Measurements from ENCODE around the gene AKNAD1.

Gene AKNAD1

DNA sequence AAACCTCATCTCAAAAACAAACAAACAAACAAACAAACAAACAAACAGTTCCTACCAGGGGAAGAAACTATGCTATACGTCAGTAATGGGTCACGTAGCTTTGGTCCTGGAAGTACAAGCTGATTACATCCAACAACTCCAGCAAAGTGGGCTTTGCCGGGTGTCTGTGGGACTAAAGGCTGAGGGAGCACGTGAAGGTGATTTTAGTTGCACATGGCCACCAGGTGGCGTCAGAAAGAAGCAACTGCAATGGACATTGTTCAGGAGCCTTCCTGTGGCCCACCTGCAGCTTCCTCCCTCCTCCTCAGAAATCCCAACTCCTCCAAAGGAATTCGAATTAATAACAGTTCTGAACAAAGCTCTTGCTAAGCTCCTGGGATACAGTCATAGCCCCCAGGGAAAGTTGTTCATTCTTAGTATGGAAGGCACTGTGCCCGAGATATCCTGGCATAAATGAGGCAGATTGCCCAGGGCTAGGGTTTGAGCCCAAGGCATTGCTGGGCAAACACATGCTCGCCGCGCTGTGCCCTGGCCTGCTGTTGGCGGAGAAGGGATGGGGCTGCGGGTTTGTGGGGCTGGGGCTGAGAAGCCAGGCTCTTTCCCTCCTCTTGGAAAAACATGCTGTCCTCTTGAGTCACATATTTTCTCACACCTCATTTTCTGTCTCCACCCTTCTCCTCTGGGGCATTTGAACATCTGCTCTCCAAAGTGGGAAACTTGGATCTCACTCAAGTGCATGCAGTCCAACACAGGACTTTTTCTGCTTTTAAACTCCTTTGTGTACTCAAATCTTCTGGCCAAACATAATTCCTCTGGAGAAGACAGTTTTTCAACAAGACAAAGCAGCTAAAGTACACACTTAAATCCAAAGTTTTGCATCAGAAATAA, 28.6 kb downstream of the AKNAD1 start:
- TF ChIP-seq GATA2 (IDR thresholded peaks at IDR 0.05; ENCODE audit: low read depth, low read length) (no peak), GATA3 (IDR thresholded peaks at IDR 0.05; ENCODE audit: low read depth, low read length) (no peak)

DNA sequence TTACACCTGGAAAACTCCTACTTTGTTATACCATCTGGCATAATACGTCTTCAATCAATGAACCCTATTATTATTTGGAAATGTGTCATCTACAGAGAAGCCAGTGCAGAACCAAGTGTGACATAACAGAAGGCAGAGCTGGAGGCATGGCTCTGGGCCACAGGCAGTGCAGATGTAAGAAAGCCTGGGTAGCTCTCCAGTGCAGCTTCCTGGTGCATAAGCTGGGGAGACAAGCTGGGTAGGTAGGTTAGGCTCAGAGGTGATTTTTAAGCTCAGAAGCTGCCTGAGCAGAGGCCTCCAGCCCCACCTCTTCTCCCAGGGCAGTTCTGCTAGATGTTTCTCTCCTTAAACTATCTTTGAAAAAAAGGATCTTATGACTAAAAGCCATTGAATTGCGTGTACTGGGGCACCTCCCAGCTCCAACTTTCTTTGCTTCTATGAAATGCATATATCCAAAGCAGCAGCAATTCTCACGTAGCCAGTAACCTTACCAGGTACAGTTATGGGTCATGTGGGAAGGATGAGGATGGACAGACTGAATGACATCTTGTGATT, 30.7 kb downstream of the AKNAD1 start:
- TF ChIP-seq GATA3 (IDR thresholded peaks at IDR 0.05; ENCODE audit: low read depth, low read length) = no peak
- no peak for TF ChIP-seq GATA2 (IDR thresholded peaks at IDR 0.05; ENCODE audit: low read depth, low read length)

DNA sequence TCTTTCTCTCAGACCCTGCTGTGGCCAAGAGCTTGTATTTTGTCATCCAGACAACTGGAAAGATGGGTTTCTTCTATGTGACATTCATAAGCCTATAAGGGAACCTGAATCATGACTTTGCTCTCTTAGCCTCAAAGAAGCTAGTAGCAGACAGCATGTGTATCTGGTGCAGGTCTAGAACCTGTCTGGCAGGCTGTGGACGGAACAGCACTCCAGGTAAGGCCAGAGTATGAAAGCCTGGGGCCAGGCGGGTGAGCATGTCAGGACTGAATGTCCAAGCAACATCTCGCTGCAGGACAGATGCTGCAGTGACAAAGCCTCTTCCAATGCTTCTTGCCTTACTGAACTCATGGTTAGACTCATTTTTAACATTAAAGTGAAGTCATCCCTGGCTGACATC, 32.8 kb downstream of the AKNAD1 start:
- no peak for TF ChIP-seq GATA2 (IDR thresholded peaks at IDR 0.05; ENCODE audit: low read depth, low read length)
- no peak for TF ChIP-seq GATA3 (IDR thresholded peaks at IDR 0.05; ENCODE audit: low read depth, low read length)

DNA sequence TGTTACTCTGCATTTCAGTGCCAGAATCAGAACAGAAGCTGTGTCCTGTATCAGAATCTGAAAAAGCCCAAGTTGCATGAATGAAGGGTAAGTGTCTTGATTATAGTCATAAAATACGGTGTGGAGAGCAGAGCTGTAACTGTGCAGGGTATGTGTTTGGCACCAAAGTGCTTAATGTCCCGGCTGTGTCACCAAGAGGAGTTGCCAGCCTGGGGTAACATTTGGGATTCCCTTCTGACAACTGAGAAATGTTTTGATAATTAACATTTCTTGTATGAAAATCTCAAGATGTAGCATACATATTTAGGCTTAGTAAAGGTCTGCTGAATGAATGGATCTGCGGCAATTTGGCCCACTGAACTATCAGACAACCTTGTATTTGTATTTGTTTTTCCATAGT, 33.3 kb downstream of the AKNAD1 start:
- TF ChIP-seq GATA3 (IDR thresholded peaks at IDR 0.05; ENCODE audit: low read depth, low read length) = no peak

DNA sequence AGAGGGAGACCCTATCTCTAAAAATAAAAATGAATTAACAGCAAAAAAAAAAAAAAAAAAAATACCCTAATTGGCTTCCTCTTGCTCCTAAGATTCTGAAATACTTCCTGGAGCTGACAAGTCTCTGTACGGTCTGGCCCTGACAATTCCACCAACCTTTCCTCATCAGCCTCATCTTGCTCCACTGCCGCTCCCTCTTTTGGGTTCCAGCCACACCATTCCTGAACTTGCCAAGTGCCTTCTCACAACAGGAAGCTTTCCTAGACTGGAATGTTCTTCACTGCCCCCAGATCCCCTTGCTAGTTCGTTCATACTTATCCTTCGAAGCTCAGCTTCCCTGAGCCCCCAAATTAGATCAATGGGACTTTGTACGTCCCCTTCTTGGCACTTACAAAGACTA, 37.0 kb downstream of the AKNAD1 start:
- TF ChIP-seq GATA2 (IDR thresholded peaks at IDR 0.05; ENCODE audit: low read depth, low read length) (no peak), GATA3 (IDR thresholded peaks at IDR 0.05; ENCODE audit: low read depth, low read length) (no peak)

DNA sequence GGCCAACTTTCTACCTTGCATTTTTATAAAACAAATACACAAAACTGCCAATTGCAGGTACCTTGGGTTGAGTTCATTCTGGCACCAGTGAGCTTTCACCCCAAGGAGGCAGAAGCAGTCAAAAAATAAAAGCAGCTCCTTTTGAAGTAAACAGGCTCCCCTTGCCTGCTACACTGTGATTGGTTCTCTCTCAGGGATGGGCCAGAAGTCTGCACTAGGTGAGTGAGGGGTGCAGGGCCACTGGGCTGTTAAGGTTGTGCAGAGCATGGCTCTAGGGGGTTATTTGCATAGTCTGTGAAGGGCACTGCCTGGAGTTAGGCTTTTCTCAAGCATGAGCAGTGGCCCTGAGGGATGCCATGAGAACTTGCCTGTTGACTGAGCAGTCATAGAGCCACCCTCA, 39.1 kb downstream of the AKNAD1 start:
- no peak for TF ChIP-seq GATA2 (IDR thresholded peaks at IDR 0.05; ENCODE audit: low read depth, low read length)
- TF ChIP-seq GATA3 (IDR thresholded peaks at IDR 0.05; ENCODE audit: low read depth, low read length) = no peak

DNA sequence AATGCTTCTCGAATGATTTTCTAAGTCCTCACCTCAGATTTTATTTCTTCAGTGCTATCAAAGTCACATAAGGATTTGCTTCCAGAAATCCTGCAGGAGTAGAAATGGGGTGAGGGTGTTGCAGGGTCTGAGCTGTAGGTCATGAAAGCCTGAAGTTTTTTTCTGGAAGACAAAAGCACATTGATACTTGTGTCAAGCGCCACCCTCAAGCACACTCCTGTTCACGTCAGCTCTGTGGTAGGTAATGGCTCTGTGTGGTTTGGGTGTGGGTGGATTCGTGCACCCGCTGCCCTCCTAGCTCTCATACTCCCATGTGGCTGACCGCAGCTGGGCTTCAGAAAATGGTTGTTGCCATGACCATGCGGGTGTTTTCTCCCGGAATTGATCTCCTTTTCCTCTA, 39.9 kb downstream of the AKNAD1 start:
- TF ChIP-seq GATA3 (IDR thresholded peaks at IDR 0.05; ENCODE audit: low read depth, low read length) = no peak
- no peak for TF ChIP-seq GATA2 (IDR thresholded peaks at IDR 0.05; ENCODE audit: low read depth, low read length)

DNA sequence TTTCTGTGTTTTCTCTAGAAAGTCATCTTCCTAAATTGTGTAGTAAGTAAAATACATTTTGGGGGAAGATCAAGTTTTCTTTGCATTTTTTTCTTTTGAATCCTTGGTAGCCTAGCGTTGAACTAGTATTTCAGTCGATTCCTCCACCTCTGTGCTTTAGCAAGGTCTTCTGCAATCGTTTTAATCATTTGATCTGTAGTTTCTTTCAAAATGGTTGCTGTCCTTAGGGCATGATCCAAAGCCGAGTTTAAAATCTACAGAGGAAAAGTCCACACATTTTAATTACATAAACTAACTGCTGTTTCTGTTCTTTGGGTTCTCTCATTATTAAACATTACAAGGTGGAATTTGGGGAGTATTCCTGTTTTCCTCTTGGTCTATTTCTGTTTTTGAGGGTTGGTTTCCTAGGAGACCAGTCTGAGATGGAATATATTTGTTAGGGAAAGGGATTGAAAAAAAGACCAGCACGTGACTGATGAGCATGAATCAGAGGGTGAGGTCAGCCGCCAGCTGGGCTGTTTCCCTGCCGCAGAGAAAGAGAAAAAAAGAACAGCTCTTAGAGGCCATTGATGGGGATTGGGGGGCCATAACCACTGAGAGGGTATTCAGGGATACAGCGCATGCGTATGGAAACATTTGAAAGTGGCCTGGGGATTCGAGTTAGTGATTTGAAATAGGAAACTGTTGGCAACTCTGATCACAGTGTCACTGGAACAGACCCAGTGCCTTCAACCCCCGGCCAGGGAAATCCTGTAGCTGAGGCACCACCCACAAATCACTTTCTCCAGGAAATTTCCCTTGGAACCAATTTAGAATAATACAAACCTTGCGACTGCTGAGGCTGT, 40.6 kb downstream of the AKNAD1 start:
- peak; percentile 22; the same call in 1 of the 2 replicates for TF ChIP-seq GATA2 (IDR thresholded peaks at IDR 0.05; ENCODE audit: low read depth, low read length)
- TF ChIP-seq GATA3 (IDR thresholded peaks at IDR 0.05; ENCODE audit: low read depth, low read length) = peak; percentile 58; the same call in 1 of the 2 replicates

DNA sequence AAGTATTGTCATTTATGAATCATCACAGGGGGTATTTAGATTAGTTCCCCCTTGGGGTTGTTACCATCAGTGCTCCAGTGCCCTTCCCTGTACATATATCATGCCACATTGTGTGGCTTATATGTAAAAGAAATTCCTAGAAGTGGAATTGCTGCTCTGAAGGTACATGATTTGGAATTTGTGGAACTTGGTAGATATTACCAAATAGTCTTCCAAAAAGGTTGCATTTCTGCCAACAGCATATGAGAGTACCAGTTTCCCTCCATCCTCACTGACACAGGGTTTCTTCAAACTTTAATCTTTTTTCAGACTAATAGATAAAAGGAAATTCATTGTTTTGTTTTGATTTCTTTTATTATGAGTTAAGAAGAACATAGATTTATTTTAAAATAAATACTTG, 41.3 kb downstream of the AKNAD1 start:
- TF ChIP-seq GATA3 (IDR thresholded peaks at IDR 0.05; ENCODE audit: low read depth, low read length) = no peak
- TF ChIP-seq GATA2 (IDR thresholded peaks at IDR 0.05; ENCODE audit: low read depth, low read length) = no peak

DNA sequence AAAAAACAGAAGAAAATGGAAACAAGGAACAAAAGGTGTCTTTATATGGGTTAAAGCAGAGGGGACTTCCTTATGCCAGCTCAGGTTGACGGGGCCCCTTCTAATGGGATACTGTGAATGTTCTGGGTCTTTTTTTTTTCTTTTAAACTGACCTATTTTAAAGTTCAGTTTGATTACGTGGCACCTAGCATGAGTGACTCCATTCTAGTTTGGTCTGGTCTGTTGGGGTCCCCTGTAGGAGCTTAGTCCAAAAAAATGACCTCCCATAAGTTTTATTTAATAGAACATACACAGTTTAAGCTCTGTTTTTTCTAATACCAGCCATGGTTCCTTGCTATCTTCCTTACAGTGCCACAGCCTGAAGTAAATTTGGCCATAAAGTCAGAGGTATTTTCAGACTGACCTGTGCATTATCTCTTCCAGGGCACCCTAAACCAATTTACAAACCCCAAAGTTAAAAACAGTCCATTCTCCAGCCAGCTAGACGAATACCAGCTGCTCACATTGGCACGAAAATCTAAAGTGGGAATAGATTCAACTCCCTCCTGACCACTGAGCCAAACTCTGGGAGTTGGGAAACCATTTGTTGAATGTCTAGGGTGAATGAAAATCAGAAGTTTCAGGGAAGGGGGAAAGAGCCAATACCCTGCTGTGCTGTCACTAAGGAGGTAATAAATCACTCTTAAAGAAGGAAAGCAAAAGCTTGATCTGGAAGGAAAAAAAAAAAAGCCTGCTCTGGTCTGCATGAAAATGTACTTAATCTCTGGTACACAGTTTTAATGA, 42.4 kb downstream of the AKNAD1 start:
- TF ChIP-seq GATA3 (IDR thresholded peaks at IDR 0.05; ENCODE audit: low read depth, low read length) (no peak), GATA2 (IDR thresholded peaks at IDR 0.05; ENCODE audit: low read depth, low read length) (no peak)

DNA sequence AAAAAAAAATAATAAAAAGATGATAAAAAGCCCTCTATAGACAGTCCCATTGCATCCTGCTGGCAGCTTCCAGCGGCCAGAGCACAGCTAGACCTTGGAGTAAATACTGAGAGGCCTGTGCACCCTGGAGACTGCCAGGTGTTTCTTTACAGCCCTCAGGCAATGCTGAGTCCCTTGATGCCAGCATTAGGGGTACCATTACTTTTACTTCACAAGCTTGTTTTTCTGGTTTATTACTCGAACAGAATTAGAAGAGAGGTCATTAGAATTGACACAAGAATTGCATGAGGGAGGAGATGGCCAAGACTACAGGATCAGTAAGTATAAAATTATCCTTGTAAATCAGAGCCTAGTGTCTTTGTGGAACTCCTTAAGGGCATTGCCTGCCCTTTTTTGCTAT, 43.6 kb downstream of the AKNAD1 start:
- TF ChIP-seq GATA2 (IDR thresholded peaks at IDR 0.05; ENCODE audit: low read depth, low read length) = no peak

DNA sequence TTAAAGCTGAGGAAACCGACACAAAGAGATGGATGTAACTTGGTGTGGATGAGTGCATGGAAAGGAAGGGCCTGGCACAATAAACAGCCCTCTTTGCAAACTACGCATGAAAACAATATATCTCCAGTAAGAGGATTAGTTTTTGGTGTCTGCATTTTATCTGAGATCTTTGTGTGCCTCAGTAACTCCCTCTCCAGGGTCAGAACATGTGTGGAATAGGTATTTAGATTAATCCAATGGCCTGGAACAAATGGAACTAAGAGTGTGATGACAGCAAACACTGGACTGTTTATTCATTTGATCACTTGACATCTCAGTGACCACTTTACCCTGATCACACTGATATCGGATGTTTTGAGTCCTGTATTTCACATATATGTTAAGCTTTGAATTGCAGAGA, 45.3 kb downstream of the AKNAD1 start:
- no peak for TF ChIP-seq GATA3 (IDR thresholded peaks at IDR 0.05; ENCODE audit: low read depth, low read length)
- TF ChIP-seq GATA2 (IDR thresholded peaks at IDR 0.05; ENCODE audit: low read depth, low read length) = no peak

DNA sequence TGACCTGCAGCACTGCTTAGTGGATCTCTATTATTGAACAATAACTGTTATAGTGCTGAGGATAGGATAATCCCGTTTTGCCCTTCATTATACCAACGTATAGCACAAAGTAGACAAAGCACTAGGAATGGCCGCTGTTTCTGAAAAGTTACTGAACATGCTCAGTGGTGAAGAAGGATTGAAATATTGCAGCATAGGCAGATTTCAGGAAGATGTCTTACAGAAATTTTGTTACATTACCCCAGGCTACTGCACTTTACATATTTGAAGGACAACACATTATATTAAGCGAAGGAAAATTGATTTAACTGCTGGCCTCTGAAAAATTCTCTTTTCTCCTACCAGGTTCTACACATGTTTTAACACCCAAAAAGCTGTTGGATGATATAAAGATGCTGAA, 48.5 kb downstream of the AKNAD1 start:
- TF ChIP-seq GATA3 (IDR thresholded peaks at IDR 0.05; ENCODE audit: low read depth, low read length) (no peak), GATA2 (IDR thresholded peaks at IDR 0.05; ENCODE audit: low read depth, low read length) (no peak)

DNA sequence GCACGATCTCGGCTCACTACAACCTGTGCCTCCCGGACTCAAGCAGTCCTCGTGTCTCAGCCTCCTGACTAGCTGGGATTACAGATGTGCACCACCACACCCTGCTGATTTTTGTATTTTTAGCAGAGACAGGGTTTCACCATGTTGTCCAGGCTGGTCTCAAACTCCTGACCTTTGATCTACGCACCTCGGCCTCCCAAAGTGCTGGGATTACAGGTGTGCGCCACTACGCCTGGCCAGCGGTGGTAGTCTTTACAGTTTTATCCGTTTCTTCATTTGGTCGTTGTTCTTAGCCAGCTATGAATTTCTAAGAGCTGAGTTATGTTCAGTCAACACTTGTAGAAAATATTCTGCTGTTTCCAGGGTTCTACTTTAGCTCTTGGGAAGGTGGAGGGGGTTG, 53.3 kb downstream of the AKNAD1 start:
- TF ChIP-seq GATA3 (IDR thresholded peaks at IDR 0.05; ENCODE audit: low read depth, low read length) (no peak), GATA2 (IDR thresholded peaks at IDR 0.05; ENCODE audit: low read depth, low read length) (no peak)

Measured in SH-SY5Y (cell line).